Stimulated activated CD8-positive, alpha-beta memory T cell treated with anti-CD3 and anti-CD28 coated beads, Interleukin-15, amount 100 ng/mL, for 4 hours (primary cell): ENCODE results near the gene KCNMA1.
"Not testable (repeated sequence)": the region's sequence is repeated elsewhere in the genome, so short reads cannot be mapped to it uniquely, and the experiment has no call there.

ENCODE experiments used
- DNase-seq, 2 donors: peaks; one replicate each; pipeline ENCODE4 v3.0.0-alpha.2; 2020; ENCODE audit warnings: low read depth in 2 of 2

Gene KCNMA1

GRCh38 chr10:77419056-77419455 lies 218.6 kb downstream of the KCNMA1 start:
- DNase-seq, result no peak

- no peak for DNase-seq
Measured at GRCh38 chr10:77417806-77418640, 219.6 kb downstream of the KCNMA1 start.

- DNase-seq, result no peak
Measured at GRCh38 chr10:77417359-77417758, 220.2 kb downstream of the KCNMA1 start.

- no peak for DNase-seq
Measured at GRCh38 chr10:77416311-77417135, 221.1 kb downstream of the KCNMA1 start.

GRCh38 chr10:77415313-77415960 lies 222.2 kb downstream of the KCNMA1 start:
- DNase-seq, result no peak

GRCh38 chr10:77413231-77413630 lies 224.4 kb downstream of the KCNMA1 start:
- no peak for DNase-seq

- DNase-seq, result not testable (repeated sequence)
Measured at GRCh38 chr10:77412573-77413133, 225.0 kb downstream of the KCNMA1 start.

GRCh38 chr10:77411805-77412204 lies 225.8 kb downstream of the KCNMA1 start:
- DNase-seq, result no peak

- DNase-seq, result no peak
Measured at GRCh38 chr10:77410523-77410922, 227.1 kb downstream of the KCNMA1 start.

- no peak for DNase-seq
Measured at GRCh38 chr10:77409697-77410471, 227.7 kb downstream of the KCNMA1 start.

- no peak for DNase-seq
Measured at GRCh38 chr10:77408259-77408658, 229.3 kb downstream of the KCNMA1 start.

- DNase-seq, result no peak
Measured at GRCh38 chr10:77406764-77407430, 230.7 kb downstream of the KCNMA1 start.

- no peak for DNase-seq
Measured at GRCh38 chr10:77405771-77406241, 231.8 kb downstream of the KCNMA1 start.

GRCh38 chr10:77404810-77405209 lies 232.8 kb downstream of the KCNMA1 start:
- no peak for DNase-seq

GRCh38 chr10:77403761-77404160 lies 233.8 kb downstream of the KCNMA1 start:
- no peak for DNase-seq

GRCh38 chr10:77401683-77402082 lies 235.9 kb downstream of the KCNMA1 start:
- no peak for DNase-seq

- no peak for DNase-seq
Measured at GRCh38 chr10:77400033-77400432, 237.6 kb downstream of the KCNMA1 start.

GRCh38 chr10:77398986-77399755 lies 238.4 kb downstream of the KCNMA1 start:
- no peak for DNase-seq

GRCh38 chr10:77398558-77398957 lies 239.1 kb downstream of the KCNMA1 start:
- no peak for DNase-seq

- no peak for DNase-seq
Measured at GRCh38 chr10:77397103-77397502, 240.5 kb downstream of the KCNMA1 start.
